Measurements from ENCODE around the gene ACSM6. TPM values are rescaled to one million over a fixed set of nuclear protein-coding genes. Genes with fewer than 3 reads are reported as not detected.
"Not testable (repeated sequence)": the region's sequence is repeated elsewhere in the genome, so short reads cannot be mapped to it uniquely, and the experiment has no call there.

Gene ACSM6, protein sequence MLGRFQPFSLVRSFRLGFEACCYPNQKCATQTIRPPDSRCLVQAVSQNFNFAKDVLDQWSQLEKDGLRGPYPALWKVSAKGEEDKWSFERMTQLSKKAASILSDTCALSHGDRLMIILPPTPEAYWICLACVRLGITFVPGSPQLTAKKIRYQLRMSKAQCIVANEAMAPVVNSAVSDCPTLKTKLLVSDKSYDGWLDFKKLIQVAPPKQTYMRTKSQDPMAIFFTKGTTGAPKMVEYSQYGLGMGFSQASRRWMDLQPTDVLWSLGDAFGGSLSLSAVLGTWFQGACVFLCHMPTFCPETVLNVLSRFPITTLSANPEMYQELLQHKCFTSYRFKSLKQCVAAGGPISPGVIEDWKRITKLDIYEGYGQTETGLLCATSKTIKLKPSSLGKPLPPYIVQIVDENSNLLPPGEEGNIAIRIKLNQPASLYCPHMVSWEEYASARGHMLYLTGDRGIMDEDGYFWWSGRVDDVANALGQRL
- total RNA-seq (2014; rRNA removed; shearing (Covaris generic)) = not detected in 2 replicates

DNA sequence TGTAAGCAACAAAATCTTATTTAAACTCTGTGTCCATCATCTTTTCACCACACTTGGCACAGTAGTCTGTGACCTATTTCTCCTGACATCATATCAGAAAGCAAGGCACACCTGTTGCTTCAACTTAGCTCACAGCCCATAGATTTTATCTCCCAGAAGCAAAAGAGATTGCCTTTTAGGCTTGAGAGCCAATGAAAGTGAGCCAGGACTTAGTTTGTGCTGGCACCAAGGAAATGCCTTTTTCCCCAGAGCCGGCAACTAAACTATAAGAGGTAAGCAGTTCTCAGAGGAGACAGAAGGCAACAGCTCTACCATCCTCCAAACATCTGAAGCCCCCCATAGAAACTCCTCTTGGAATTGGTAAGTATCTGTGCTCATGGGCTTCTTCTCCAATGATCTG, at the start of gene ACSM6:
Gene ACSM6, plus strand, starts transcription at position 295 of the 400 bp plus-strand sequence. CDS start 248 bp downstream, outside the sequence.
- DNase-seq (ENCODE audit: low read depth) = no peak

- no peak for DNase-seq (ENCODE audit: low read depth)
These were observed 25.3 kb upstream of the ACSM6 start for GRCh38 chr10:95168694-95169093.

GRCh38 chr10:95169522-95169921, 24.5 kb upstream of the ACSM6 start:
- no peak for DNase-seq (ENCODE audit: low read depth)

GRCh38 chr10:95170790-95171189, 23.2 kb upstream of the ACSM6 start:
- no peak for DNase-seq (ENCODE audit: low read depth)

- DNase-seq (ENCODE audit: low read depth) = no peak
These were observed 22.7 kb upstream of the ACSM6 start for GRCh38 chr10:95171336-95171735.

DNA sequence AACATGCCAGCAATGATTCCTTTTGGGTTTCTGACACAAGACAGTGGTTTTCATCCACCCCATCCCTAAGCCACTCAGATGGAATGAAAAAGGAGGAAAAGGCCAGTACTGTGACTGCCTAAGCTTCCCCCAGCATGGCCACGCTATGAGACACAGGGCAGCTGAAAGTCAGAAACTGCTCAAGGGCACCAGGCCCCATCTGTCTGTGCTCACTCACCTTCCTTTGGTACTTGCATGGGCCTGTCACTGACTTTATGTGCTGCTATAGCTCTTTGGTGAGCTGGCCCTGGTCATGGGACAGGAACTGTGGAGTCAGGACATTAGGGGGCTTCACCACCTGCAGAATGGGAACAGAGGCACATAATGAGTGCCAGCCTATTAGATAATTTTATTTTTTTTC, 21.2 kb upstream of the ACSM6 start:
- no peak for DNase-seq (ENCODE audit: low read depth)

GRCh38 chr10:95176101-95176500, 17.9 kb upstream of the ACSM6 start:
- peak; percentile 5 for DNase-seq (ENCODE audit: low read depth)

GRCh38 chr10:95177429-95177828, 16.6 kb upstream of the ACSM6 start:
- no peak for DNase-seq (ENCODE audit: low read depth)

DNA sequence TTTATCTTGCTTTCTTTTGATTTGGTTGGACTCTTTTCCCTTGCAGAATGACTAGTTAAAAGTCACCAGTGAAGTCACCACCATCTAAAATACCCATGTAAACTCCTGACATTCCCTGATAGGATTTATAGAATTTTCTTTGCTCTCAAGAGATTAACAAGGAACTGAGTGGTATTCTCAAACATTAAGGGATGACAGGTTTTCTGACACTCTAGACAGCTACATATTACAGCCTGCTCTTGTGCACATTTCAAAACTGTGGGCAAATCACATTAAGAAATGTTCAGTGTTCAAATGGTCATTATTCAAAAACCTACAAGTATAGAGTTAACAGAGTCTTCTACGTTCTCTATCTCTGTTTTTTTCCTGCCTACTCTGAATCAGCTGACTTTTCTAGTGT, 15.8 kb upstream of the ACSM6 start:
- DNase-seq (ENCODE audit: low read depth) = no peak

DNA sequence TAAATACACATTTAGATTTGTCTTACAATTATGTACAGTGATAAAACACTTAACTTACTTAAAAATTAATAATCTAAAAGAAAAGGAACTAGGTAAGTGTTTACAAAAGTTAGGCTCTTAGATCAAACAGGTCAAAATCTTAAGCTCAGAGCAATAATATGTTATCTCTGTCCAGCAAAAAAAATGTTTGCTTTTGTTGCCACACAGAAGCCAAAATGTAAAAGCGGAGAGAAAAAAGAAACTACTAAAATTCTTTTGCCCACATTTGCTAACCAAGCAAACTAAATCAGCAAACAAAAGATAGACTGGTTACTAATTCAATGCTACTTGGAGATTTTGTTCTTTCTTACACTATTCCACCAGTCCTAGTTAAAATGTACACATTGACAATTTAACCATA, 15.2 kb upstream of the ACSM6 start:
- DNase-seq (ENCODE audit: low read depth) = no peak

DNA sequence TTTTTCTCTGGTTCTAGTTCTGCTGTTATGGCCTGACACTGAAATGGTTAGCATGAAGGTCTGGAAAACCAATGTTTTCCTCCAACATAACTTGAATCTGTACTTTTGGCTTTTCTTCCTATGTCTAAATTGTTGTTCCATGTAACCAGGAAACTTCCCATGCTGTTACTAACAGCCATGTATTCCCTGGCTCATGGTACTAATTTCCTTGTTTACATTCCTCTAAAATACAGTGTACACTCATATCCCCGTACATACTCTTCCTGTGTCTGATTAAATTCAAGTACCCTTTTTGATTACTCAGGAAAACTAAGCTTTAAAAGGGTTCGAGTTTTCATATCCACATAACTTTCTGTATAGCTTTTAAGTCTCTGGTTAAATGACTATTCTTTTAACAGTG, 12.3 kb upstream of the ACSM6 start:
- no peak for DNase-seq (ENCODE audit: low read depth)

- peak; percentile 73 for DNase-seq (ENCODE audit: low read depth)
These were observed 10.5 kb upstream of the ACSM6 start for GRCh38 chr10:95183271-95184230.

DNA sequence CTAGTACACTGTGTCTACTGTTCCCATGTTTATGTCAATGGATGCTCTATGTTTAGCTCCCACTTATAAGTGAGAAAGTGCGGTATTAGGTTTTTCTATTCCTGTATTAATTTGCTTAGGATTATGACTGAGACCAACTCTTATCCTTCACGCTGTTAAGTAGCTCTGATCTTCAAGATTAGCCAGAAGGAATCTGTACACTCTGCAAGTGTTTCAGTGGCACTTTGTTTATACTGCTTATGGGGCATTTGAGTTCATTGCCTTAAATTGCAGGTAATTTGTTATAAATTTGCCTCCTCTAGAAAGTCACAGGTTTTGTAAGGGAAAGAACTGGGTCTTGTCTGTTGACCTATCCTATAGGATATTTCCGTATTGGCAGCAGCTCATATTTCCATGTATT, 6.4 kb upstream of the ACSM6 start:
- no peak for DNase-seq (ENCODE audit: low read depth)

- no peak for DNase-seq (ENCODE audit: low read depth)
These were observed 5.4 kb upstream of the ACSM6 start for GRCh38 chr10:95188593-95188992.

GRCh38 chr10:95196046-95196445, 2.0 kb downstream of the ACSM6 start:
- no peak for DNase-seq (ENCODE audit: low read depth)

- DNase-seq (ENCODE audit: low read depth) = peak; percentile 60
These were observed 7.7 kb downstream of the ACSM6 start for GRCh38 chr10:95201736-95202135.

- not testable (repeated sequence) for DNase-seq (ENCODE audit: low read depth)
These were observed 8.8 kb downstream of the ACSM6 start for GRCh38 chr10:95202865-95203264.

DNA sequence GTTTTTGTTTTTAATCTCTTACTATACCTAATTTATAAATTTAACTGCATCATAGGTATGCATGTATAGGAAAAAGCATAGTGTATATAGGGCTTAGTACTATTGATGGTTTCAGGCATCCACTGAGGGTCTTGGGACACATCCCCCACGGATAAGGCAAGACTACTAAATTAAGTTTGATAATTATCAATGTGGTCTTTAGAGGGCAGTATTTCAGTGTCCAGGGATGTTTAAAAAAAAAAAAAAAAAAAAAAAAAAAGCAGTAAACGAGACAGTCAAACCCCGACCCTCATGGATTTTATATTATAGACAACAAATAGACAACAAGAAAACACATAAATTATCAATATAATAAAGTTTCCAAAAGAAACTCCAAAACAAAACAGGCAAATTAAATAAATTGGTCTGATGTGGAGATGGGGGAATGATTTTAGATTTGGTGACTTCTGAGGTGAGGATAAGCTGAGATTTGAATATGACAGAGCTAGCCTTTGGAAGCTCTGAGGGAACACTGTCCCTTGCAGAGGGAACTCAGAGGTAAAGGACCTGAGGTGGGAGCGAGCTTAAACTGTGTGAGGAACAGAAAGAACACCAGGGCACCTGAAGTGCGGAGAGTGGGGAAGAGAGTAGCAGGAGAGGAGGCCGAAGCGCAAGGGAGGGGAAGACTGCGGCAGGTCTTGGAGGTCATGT, 14.8 kb downstream of the ACSM6 start:
- DNase-seq (ENCODE audit: low read depth) = peak; percentile 15

DNA sequence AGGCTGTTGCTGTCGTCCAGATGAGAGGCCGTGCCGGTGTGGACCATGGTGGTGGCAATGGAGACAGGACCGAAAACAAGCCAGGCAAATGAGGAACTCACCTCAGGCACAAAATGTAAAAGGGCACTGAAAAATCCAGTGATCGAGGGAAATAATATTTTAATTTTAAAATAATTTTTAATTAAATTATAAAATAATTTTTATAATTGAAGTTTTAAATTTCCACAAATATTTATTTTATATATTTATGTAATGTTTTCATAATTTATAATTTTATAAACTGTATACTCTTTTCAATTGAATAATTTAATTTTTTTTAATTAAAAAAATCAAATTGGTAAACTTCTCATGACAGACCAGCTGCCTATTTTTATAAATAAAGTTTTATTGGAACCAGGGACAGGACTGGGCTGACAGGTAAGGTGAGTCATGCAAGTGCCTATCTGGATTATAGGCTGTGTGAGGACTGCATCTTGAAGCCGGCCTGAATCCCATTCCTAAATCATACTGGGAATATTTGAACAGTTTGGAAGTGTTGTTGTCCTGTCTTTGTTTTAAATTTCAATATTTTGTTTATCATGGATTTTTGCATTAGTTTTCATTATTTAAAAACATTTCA, 15.6 kb downstream of the ACSM6 start:
- no peak for DNase-seq (ENCODE audit: low read depth)

- peak; percentile 61 for DNase-seq (ENCODE audit: low read depth)
These were observed 17.7 kb downstream of the ACSM6 start for GRCh38 chr10:95211606-95212279.

DNA sequence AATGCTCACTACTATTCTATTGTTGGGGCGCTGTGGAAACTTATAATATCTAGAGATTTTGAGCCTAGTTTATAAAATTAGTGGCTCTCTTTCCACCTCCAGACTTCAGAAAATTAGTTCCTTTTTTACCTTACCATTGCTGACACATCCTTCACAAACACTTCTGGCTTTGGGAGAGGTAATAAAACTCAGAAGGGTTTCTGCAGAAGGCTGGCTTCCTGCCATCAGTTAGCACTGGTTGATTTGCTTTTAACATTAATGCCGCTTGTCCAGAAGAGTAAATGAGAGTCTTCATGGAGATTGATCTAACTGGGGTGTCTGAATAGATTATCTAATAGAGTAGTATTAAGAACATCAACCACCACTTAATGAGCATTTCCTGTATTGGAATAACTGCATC, 20.3 kb downstream of the ACSM6 start:
- peak; percentile 44 for DNase-seq (ENCODE audit: low read depth)

Data from RPMI7951 (cell line).